Brain microvascular endothelial cell (primary cell): ENCODE results near the gene GEN1.

Experiments
- DNase-seq: peaks from one replicate; pipeline ENCODE4 v3.0.0-alpha.2; 2020
- H3K27ac ChIP-seq: fragments of 250-450 bp; sonication (Bioruptor Pico); 2 replicates; pipeline ENCODE4 v1.5.1; 2020; ENCODE audit warnings: mild to moderate bottlenecking, moderate library complexity
- H3K27me3 ChIP-seq: fragments of 250-450 bp; sonication (Bioruptor Pico); replicated peaks from 2 replicates; pipeline ENCODE4 v1.5.1; 2020; ENCODE audit warnings: mild to moderate bottlenecking
- H3K36me3 ChIP-seq: fragments of 250-450 bp; sonication (Bioruptor Pico); replicated peaks from 2 replicates; pipeline ENCODE4 v1.5.1; 2020; ENCODE audit warnings: mild to moderate bottlenecking
- H3K4me3 ChIP-seq: 2 replicates; pipeline ENCODE4 v1.5.1; 2011; ENCODE audit warnings: low read depth, mild to moderate bottlenecking, control low read depth, low read length, moderate library complexity
- in situ Hi-C: cut with HindIII; loops from 2 replicates; pipeline ENCODE4 v1.10.0; 2017; ENCODE audit warnings: low sequenced_read_pairs, low pct_ligation_motif_present
- TF ChIP-seq, protein P1 (sequence below): IDR thresholded peaks from 2 replicates; pipeline ENCODE4 v1.5.1; 2011; ENCODE audit warnings: low read depth, mild to moderate bottlenecking, moderate library complexity, low read length, control low read depth, inconsistent platforms; ENCODE audit errors: missing control alignments

The GEN1 gene

DNA sequence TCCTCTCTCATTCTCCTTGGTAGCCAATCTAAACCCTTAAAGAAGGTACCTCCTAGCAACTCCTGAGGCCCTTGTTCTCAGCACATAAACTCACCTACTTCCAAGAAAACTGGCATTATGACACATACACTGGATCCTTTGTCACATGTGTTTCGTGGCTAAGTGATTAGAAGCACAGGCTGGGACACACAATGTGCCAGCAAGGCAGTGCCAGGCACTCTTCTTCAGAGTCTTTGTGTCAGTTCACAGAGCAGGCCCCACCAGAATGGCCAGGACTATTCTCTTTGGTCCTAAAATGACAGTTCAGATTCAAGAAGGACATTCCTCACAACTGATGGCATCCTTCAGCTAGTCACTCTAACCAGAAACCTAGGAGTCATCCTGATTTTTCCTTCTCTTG lies 40.6 kb upstream of the GEN1 start:
- DNase-seq = no peak
- peaks cover 56% of the 10 kb centered on the region for H3K36me3 ChIP-seq
- TF ChIP-seq, protein P1, sequence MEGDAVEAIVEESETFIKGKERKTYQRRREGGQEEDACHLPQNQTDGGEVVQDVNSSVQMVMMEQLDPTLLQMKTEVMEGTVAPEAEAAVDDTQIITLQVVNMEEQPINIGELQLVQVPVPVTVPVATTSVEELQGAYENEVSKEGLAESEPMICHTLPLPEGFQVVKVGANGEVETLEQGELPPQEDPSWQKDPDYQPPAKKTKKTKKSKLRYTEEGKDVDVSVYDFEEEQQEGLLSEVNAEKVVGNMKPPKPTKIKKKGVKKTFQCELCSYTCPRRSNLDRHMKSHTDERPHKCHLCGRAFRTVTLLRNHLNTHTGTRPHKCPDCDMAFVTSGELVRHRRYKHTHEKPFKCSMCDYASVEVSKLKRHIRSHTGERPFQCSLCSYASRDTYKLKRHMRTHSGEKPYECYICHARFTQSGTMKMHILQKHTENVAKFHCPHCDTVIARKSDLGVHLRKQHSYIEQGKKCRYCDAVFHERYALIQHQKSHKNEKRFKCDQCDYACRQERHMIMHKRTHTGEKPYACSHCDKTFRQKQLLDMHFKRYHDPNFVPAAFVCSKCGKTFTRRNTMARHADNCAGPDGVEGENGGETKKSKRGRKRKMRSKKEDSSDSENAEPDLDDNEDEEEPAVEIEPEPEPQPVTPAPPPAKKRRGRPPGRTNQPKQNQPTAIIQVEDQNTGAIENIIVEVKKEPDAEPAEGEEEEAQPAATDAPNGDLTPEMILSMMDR = no peak
- in situ Hi-C loops = no loop called here
- no peak overlapping the region for H3K27ac ChIP-seq
- no peak overlapping the region for H3K4me3 ChIP-seq
- no peaks in the 10 kb centered on the region for H3K27me3 ChIP-seq

GRCh38 chr2:17717666-17718065 lies 36.3 kb upstream of the GEN1 start:
- Histone ChIP-seq H3K36me3 (peaks cover 39% of the 10 kb centered on the region), H3K27me3 (no peaks in the 10 kb centered on the region), H3K27ac (no peak overlapping the region), H3K4me3 (no peak overlapping the region)
- no peak for DNase-seq
- TF ChIP-seq, protein P1 = no peak
- in situ Hi-C loops = no loop called here

GRCh38 chr2:17718689-17719088 lies 35.2 kb upstream of the GEN1 start:
- in situ Hi-C loops = no loop called here
- Histone ChIP-seq H3K27me3 (no peaks in the 10 kb centered on the region), H3K36me3 (peaks cover 30% of the 10 kb centered on the region), H3K27ac (no peak overlapping the region), H3K4me3 (no peak overlapping the region)
- no peak for DNase-seq
- TF ChIP-seq, protein P1 = no peak

GRCh38 chr2:17719562-17720371 lies 34.2 kb upstream of the GEN1 start:
- no peak for DNase-seq
- Histone ChIP-seq H3K4me3 (no peak overlapping the region), H3K27me3 (no peaks in the 10 kb centered on the region), H3K27ac (no peak overlapping the region), H3K36me3 (peaks cover 30% of the 10 kb centered on the region)
- TF ChIP-seq, protein P1 = peak; percentile 63
- in situ Hi-C loops = no loop called here

DNA sequence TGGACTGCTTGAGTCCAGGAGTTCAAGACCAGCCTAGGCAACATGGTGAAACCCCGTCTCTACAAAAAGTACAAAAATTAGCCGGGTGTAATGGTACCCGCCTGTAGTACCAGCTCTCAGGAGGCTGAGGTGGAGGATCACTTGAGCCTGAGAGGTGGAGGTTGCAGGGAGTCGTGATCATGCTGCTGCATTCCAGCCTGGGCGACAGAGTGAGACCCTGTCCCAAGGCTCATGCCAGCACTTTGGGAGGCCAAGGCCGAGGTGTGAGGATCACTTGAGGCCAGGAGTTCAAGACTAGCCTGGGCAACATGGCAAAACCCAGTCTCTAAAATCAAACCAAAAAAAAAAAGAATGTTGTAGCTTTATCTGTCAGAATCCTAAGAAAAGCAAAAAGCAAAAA lies 25.7 kb upstream of the GEN1 start:
- no peak for DNase-seq
- H3K4me3 ChIP-seq = no peak overlapping the region
- in situ Hi-C loops = no loop called here
- H3K27me3 ChIP-seq = no peaks in the 10 kb centered on the region
- peaks cover 18% of the 10 kb centered on the region for H3K36me3 ChIP-seq
- TF ChIP-seq, protein P1 = no peak
- no peak overlapping the region for H3K27ac ChIP-seq

DNA sequence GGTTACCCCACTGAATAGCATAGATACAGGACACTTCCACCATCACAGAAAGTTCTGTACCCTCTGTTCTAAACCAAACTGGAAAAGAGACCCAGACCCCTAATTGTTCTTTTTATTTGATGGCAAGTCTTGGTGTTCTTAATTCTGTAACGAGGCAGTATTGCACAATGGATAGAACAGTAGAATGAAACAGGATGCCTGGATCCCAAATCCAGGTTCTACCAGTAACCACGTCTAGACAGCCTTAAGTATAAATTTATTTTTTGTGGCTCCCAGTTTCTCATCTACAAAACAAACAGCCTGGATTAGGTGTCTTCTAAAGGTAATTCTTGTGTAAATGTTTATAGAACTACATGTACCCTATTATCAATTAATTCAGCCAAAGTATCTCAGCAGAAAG lies 24.1 kb upstream of the GEN1 start:
- no peak for DNase-seq
- in situ Hi-C loops = no loop called here
- TF ChIP-seq, protein P1 = no peak
- peaks cover 14% of the 10 kb centered on the region for H3K36me3 ChIP-seq
- no peak overlapping the region for H3K4me3 ChIP-seq
- H3K27me3 ChIP-seq = no peaks in the 10 kb centered on the region
- no peak overlapping the region for H3K27ac ChIP-seq
